KOPT-K1 (cell line): ENCODE results near the gene OTULIN.

ENCODE experiments used
- H3K27ac ChIP-seq: fragments of 200-600 bp; sonication (generic); 2 replicates; pipeline ENCODE4 v1.5.1; 2016; ENCODE audit warnings: antibody characterized with exemption, mild to moderate bottlenecking, low read depth, low read length; ENCODE audit not compliant: poor library complexity, severe bottlenecking
- H3K36me3 ChIP-seq: fragments of 200-600 bp; sonication (generic); 2 replicates; pipeline ENCODE4 v1.5.1; 2017; ENCODE audit warnings: antibody characterized with exemption, mild to moderate bottlenecking, low read length, moderate library complexity; ENCODE audit not compliant: insufficient read depth
- H3K9me3 ChIP-seq: fragments of 200-600 bp; sonication (generic); 2 replicates; pipeline ENCODE4 v1.5.1; 2017; ENCODE audit warnings: antibody characterized with exemption, low read length, mild to moderate bottlenecking; ENCODE audit not compliant: insufficient read depth, poor library complexity, severe bottlenecking

OTULIN gene

DNA sequence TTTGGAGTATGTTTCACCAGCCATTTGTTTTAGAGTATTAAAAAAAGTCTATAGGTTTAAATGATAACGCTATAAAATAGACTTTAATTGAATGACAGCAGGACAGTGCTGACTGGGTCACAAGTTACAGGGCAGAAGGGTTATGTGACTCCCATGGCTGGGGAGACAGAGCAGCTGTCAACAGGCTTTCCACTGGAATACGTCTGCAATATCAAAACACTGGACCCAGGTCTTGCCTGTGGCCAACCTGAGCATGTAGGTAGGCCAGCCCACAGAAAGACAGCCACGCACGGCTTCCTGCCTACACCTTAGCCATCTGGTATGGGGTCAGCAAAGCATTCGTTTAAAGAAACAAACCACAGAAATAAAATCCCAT lies 80.7 kb downstream of the OTULIN start:
- Histone ChIP-seq H3K36me3 (peaks cover 8% of the 10 kb centered on the region), H3K27ac (peak overlapping the region; percentile 47), H3K9me3 (no peaks in the 10 kb centered on the region)

DNA sequence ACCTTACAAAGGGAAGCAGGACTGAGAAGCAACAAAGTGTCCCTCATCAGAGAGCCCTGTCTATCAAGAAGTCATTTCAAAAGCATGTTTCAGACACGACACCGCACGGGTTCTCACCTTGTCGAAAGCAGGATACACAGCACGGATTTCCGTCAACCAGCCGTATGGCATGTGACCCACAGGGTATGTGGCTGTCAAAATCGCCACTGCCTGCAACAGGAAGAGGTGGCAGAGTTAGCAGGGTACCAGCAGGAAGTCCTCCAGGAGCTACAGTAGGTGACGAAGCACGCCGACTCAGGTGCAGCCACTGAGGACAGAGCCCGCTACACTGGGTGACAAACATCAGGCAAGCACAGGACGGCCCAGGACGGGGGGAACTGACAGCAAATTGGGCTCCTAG lies 81.2 kb downstream of the OTULIN start:
- Histone ChIP-seq H3K9me3 (no peaks in the 10 kb centered on the region), H3K36me3 (peaks cover 14% of the 10 kb centered on the region), H3K27ac (peak overlapping the region; percentile 47)

GRCh38 chr5:14748180-14748900 lies 83.8 kb downstream of the OTULIN start:
- Histone ChIP-seq H3K27ac (no peak overlapping the region), H3K36me3 (peaks cover 23% of the 10 kb centered on the region)

More at GRCh38 chr5:14748180-14748900, 83.8 kb downstream of the OTULIN start:
- H3K9me3 ChIP-seq = no peaks in the 10 kb centered on the region
